GM12878 (cell line): Measurements from ENCODE around the gene MDFIC. TPM values are rescaled to one million over a fixed set of nuclear protein-coding genes. Genes with fewer than 3 reads are reported as not detected.

Experiments used
- ASH2L ChIP-seq: fragments of 300-600, 200-600 bp; sonication (generic); IDR thresholded peaks from 2 replicates; pipeline ENCODE4 v1.6.1; 2017; ENCODE audit warnings: low read depth, mild to moderate bottlenecking, borderline replicate concordance
- ATF7 ChIP-seq: fragments of 450-650 bp; IDR thresholded peaks from 2 replicates; pipeline ENCODE4 v1.6.1; 2016; ENCODE audit warnings: low read depth, mild to moderate bottlenecking
- FOXM1 ChIP-seq: IDR thresholded peaks from 2 replicates; pipeline ENCODE4 v1.6.1; 2012; ENCODE audit warnings: low read depth, mild to moderate bottlenecking, inconsistent platforms, low read length, moderate library complexity
- GATAD2B ChIP-seq: fragments of 450-650 bp; conservative IDR thresholded peaks from 2 replicates; pipeline ENCODE4 v1.6.1; 2017; ENCODE audit warnings: low read depth, mild to moderate bottlenecking, moderate library complexity
- HDGF ChIP-seq: fragments of 450-650 bp; IDR thresholded peaks from 2 replicates; pipeline ENCODE4 v1.6.1; 2016; ENCODE audit warnings: antibody characterized with exemption
- MTA2 ChIP-seq: fragments of 450-650 bp; IDR thresholded peaks from 2 replicates; pipeline ENCODE4 v1.6.1; 2016; ENCODE audit warnings: low read depth, mild to moderate bottlenecking, moderate library complexity
- RUNX3 ChIP-seq: IDR thresholded peaks from 2 replicates; pipeline ENCODE4 v1.6.1; 2012; ENCODE audit warnings: low read length, inconsistent platforms
- SIX5 ChIP-seq: IDR thresholded peaks from 2 replicates; pipeline ENCODE4 v1.6.1; 2011; ENCODE audit warnings: mild to moderate bottlenecking, low read depth, low read length, moderate library complexity; ENCODE audit not compliant: severe bottlenecking
- STAT1 ChIP-seq: fragments of 450-650 bp; conservative IDR thresholded peaks from 2 replicates; pipeline ENCODE4 v1.6.1; 2014; ENCODE audit warnings: antibody characterized with exemption, mild to moderate bottlenecking
- TAF1 ChIP-seq: IDR thresholded peaks from 2 replicates; pipeline ENCODE4 v1.6.1; 2011; ENCODE audit warnings: mild to moderate bottlenecking, low read depth, low read length, borderline replicate concordance
- TCF3 ChIP-seq: IDR thresholded peaks from 2 replicates; pipeline ENCODE4 v1.6.1; 2012; ENCODE audit warnings: low read depth, mild to moderate bottlenecking, low read length, borderline replicate concordance; ENCODE audit not compliant: insufficient read depth
- WRNIP1 ChIP-seq: IDR thresholded peaks from 2 replicates; pipeline ENCODE4 v1.6.1; 2011; ENCODE audit warnings: low read depth, low read length, improper control_type of control experiment, borderline replicate concordance
- YY1 ChIP-seq: IDR thresholded peaks from 2 replicates; pipeline ENCODE4 v1.6.1; 2011; ENCODE audit warnings: low read depth, mild to moderate bottlenecking, low read length
- ZNF622 ChIP-seq: fragments of 450-650 bp; IDR thresholded peaks from 2 replicates; pipeline ENCODE4 v1.6.1; 2017; ENCODE audit warnings: mild to moderate bottlenecking, inconsistent platforms
- polyA plus RNA-seq, 11 experiments: library from polyadenylated mRNA; depleted of rRNA in 4 of 11; unstranded in 6 of 11; stranded (reverse) in 5 of 11; fragments of >200 nt; fragmentation: Nextera tagmentation in 4 of 11; fragmentation: Illumina TruSeq in 1 of 11; extraction: Ambion mirVana in 4 of 11; extraction: Trizol in 1 of 11; gene quantifications; 1 replicate in 1 of 11; 2 replicates in 10 of 11; pipeline versions ENCODE4 v1.2.1 to v1.2.3, GENCODE V29; 2011 to 2016; ENCODE audit warnings: inconsistent platforms in 2 of 11, missing spikeins in 2 of 11, low read depth in 1 of 11
- total RNA-seq, 4 experiments: library from RNA; depleted of rRNA in 3 of 4; stranded (reverse); fragments of >200 nt in 3 of 4; fragmentation: Illumina TruSeq in 1 of 4; extraction: Trizol in 1 of 4; gene quantifications; 2 replicates each; pipeline versions ENCODE4 v1.2.1 to v1.2.3, GENCODE V29; 2013 to 2021
- TF ChIP-seq, protein P1 (sequence below): fragments of 450-650 bp; IDR thresholded peaks from 2 replicates; pipeline ENCODE4 v1.6.1; 2016; ENCODE audit warnings: mild to moderate bottlenecking
- TF ChIP-seq, protein P2 (sequence below): IDR thresholded peaks from 2 replicates; pipeline ENCODE4 v1.6.1; 2011; ENCODE audit warnings: low read depth, low read length, improper control_type of control experiment, borderline replicate concordance
- TF ChIP-seq, protein P3 (sequence below): IDR thresholded peaks from 2 replicates; pipeline ENCODE4 v1.6.1; 2012; ENCODE audit warnings: low read length, inconsistent platforms

Gene MDFIC
- total and polyA plus RNA-seq, 10 of the 15 experiments (the other 5 are each of a cell fraction or from before 2014, with no cell fraction given) = 7.3 to 58.4 (median 40.0) TPM

- TF ChIP-seq, protein P1, sequence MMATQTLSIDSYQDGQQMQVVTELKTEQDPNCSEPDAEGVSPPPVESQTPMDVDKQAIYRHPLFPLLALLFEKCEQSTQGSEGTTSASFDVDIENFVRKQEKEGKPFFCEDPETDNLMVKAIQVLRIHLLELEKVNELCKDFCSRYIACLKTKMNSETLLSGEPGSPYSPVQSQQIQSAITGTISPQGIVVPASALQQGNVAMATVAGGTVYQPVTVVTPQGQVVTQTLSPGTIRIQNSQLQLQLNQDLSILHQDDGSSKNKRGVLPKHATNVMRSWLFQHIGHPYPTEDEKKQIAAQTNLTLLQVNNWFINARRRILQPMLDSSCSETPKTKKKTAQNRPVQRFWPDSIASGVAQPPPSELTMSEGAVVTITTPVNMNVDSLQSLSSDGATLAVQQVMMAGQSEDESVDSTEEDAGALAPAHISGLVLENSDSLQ = peak; percentile 82
- TF ChIP-seq WRNIP1 (no peak), SIX5 (no peak), GATAD2B (no peak), TCF3 (no peak), FOXM1 (no peak), ASH2L (no peak), MTA2 (peak; percentile 38; the same call in 1 of the 2 replicates), YY1 (no peak), ZNF622 (no peak), RUNX3 (peak; percentile 49; the same call in 1 of the 2 replicates), ATF7 (0 out of 2 replicates have a peak, but pooled peaks have one; percentile 15), STAT1 (no peak), HDGF (no peak), TAF1 (no peak)
- TF ChIP-seq, protein P2, sequence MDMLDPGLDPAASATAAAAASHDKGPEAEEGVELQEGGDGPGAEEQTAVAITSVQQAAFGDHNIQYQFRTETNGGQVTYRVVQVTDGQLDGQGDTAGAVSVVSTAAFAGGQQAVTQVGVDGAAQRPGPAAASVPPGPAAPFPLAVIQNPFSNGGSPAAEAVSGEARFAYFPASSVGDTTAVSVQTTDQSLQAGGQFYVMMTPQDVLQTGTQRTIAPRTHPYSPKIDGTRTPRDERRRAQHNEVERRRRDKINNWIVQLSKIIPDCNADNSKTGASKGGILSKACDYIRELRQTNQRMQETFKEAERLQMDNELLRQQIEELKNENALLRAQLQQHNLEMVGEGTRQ = no peak
- TF ChIP-seq, protein P3, sequence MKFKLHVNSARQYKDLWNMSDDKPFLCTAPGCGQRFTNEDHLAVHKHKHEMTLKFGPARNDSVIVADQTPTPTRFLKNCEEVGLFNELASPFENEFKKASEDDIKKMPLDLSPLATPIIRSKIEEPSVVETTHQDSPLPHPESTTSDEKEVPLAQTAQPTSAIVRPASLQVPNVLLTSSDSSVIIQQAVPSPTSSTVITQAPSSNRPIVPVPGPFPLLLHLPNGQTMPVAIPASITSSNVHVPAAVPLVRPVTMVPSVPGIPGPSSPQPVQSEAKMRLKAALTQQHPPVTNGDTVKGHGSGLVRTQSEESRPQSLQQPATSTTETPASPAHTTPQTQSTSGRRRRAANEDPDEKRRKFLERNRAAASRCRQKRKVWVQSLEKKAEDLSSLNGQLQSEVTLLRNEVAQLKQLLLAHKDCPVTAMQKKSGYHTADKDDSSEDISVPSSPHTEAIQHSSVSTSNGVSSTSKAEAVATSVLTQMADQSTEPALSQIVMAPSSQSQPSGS = no peak
Observed at GRCh38 chr7:115033917-115034459, 112.1 kb downstream of the MDFIC start (continued).
